B cell (primary cell): ENCODE measurements around the gene C1R.

Source experiments
- EZH2 ChIP-seq: IDR thresholded peaks from 2 replicates; pipeline ENCODE4 v1.6.1; 2012; ENCODE audit warnings: borderline replicate concordance, low read depth, mild to moderate bottlenecking, moderate library complexity, low read length; ENCODE audit not compliant: insufficient read depth, poor library complexity, severe bottlenecking
- TF ChIP-seq, protein P1 (sequence below): fragments of 200-600 bp; IDR thresholded peaks from one replicate; pipeline ENCODE4 v1.8.0; 2022; ENCODE audit warnings: antibody characterized with exemption, mild to moderate bottlenecking

DNA sequence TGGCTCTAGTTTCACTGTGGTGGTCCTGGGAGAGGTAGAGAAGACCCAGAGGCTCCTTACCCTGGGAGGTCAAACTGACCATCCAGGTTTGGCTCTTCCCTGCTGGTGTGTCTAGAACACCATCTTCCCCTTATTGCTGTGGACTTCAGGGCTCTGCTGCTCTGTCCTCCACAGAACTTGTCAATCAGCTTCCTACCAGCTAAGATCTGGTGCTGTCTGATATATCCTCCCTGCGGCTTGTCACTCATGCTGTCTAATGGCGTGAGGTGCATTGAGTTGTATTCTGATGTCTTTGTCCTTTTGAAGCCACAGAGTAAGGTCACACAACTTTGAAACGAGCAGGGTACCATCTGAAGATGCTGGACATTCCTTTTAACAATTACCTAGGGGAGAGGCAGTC is 24.0 kb upstream of the C1R start:
- no peak for TF ChIP-seq EZH2
- TF ChIP-seq, protein P1, sequence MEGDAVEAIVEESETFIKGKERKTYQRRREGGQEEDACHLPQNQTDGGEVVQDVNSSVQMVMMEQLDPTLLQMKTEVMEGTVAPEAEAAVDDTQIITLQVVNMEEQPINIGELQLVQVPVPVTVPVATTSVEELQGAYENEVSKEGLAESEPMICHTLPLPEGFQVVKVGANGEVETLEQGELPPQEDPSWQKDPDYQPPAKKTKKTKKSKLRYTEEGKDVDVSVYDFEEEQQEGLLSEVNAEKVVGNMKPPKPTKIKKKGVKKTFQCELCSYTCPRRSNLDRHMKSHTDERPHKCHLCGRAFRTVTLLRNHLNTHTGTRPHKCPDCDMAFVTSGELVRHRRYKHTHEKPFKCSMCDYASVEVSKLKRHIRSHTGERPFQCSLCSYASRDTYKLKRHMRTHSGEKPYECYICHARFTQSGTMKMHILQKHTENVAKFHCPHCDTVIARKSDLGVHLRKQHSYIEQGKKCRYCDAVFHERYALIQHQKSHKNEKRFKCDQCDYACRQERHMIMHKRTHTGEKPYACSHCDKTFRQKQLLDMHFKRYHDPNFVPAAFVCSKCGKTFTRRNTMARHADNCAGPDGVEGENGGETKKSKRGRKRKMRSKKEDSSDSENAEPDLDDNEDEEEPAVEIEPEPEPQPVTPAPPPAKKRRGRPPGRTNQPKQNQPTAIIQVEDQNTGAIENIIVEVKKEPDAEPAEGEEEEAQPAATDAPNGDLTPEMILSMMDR, result no peak
